Cerebellar cortex (tissue), 1 donor: Measurements from ENCODE around the gene NRROS.
"Not testable (repeated sequence)": the region's sequence is repeated elsewhere in the genome, so short reads cannot be mapped to it uniquely, and the experiment has no call there.

Source experiments
- DNase-seq: peaks from one replicate; pipeline ENCODE4 v3.0.0-alpha.2; 2015; ENCODE audit warnings: low spot score

NRROS gene

DNA sequence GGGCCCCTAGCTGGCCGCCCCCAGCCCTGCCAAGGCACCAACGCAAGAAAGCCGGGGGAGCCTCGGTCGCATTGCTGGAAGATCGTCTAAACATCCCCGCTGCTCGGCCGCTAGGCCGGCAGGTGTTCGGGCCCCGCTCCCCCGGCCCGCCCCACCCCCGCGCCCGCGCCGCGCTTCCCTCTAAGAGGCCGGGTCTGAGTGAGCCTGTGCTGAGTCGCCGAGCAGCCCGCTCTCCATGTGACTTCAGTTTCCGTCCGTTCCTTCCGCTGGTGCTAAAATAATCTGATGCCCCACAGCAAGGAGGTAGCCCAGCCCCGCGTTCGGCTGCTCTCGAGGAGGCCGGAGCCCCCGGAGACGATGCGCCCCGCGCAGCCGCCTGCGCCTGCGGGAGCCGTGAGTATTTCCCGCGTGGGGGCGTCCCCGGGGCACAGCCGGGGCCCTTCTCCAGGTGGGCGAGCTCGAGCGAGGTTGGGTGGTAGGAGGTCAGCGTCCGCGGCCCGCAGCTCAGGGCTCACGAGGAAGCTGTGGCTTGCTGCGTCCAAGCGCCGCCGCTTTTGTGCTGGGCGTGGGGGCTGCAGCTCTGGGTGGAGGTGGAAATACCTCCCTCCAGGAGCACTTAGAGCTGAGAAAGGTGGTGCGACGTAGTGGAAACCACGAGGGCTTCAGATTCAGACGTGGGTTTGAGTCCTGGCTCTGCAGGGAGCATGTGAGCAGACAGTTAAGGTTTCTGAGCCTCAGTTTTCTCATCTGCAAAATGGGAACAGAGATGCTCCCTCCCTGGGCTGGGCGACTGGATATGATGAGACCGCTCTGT is at the start of gene NRROS:
Gene NRROS (plus strand): TSS at position 212 of the 814 bp plus-strand sequence. CDS start 14,846 bp downstream, outside the sequence.
- DNase-seq = peak; percentile 68

DNA sequence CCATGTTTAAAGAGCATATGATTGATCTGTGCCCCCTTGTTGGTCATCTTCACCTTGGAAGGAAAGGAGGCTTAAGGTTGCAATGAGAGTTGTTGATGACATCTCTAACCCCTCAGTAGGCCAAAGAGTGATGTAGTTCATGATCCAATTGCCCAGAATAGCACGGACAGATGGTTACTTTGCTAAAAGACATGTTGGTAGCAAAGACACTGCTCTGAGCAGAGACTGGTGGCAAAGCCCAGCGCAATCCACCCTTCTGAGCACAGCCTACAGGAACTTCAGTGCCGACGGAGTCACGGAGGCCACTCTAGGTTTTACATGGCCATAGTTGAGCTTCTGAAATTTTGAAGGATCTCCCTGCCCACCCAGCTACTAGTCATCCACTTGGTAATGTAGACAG is 49.2 kb upstream of the NRROS start:
- no peak for DNase-seq

DNA sequence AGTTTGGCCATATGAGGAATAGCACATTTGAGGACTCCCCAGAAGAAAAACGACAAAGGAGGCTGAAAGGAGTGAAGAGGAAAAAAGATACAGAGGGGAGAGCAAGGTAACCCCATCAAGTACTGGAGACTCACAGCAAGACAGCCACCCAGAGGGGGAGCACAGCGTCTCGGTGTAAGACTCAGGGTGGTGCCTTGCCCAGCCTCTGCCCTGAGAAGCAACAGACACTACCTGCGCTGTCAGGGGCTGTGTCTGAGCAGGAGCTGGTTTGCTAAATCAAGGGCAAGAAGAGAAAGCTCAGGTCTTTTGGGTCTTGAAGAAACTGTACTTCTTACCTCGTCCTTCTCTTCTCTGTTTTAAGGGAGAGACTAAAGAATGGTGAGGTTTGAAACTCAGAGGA is 43.1 kb upstream of the NRROS start:
- no peak for DNase-seq

DNA sequence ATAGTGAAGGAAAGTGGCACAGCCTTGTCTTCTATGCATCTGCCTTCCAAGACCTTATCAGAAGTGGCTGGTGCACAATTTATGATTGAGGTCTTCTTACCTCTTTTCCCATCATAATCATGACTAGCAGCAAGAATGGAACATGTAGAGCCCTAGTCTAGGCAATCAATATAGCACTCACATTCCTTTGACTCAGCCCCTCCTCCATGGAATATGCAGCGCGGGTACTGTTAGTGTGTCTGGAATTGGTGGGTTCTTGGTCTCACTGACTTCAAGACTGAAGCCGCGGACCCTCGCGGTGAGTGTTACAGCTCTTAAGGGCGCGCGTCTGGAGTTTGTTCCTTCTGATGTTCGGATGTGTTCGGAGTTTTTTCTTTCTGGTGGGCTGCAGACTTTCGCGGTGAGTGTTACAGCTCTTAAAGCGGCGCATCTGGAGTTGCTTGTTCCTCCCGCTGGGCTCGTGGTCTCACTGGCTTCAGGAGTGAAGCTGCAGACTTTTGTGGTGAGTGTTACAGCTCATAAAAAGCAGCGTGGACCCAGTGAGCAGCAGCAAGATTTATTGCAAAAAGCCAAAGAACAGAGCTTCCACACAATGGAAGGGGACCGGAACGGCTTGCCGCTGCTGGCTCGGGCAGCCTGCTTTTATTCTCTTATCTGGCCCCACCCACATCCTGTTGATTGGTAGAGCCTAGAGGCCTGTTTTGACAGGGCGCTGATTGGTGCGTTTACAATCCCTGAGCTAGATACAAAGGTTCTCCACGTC is 41.3 kb upstream of the NRROS start:
- DNase-seq = not testable (repeated sequence)

DNA sequence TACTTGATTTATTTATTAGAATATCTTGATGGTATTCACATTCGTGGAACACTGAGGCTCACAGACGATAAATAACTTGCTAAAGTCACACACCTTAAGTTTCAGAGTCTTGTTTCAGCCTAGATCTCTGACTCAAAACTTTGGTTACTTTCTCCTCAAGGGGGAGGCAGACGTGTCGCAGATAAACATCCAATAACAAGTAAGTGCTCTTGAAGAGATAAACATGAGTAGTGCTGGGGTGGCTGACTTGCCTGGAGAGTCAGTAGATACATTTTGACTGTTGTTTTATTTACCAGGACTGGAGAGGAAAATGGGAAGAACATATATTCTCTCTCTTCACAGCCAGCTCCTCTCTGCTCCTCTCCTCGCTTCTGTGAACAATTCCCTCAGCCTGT is 39.8 kb upstream of the NRROS start:
- no peak for DNase-seq

DNA sequence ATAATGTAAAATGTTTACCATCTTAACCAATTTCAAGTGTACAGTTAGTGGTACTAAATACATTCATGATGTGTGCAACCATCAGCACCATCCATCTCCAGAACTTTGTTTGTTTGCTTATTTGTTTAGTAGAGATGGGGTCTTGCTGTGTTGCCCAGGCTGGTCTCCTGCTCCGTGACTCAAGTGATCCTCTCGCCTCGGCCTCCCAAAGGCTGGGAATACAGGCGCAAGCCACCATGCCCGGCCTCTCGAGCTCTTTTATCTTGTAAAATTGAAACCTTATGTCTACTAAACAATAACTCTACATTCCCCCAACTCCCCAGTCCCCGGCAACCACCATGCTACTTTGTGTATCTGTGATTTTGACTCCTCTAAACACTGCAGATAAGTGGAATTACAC is 39.1 kb upstream of the NRROS start:
- DNase-seq = no peak

DNA sequence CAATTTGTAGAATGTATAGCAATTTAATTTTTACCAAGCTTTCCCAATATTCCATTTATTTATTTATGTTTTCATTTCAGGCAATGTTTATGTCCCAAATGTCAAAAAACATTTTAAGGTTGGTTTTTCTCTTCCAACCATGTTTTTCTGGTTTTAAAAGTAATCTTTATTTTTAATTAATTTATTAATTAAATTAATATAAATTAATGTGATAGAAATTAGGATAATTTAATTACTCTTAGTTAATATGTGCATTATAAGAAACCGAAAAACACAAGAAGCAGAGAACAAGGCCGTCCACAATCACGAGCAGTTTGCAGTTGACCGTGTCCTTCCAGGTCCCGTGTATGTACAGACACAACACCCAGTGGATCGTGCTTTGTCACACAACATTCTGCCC is 36.8 kb upstream of the NRROS start:
- no peak for DNase-seq

DNA sequence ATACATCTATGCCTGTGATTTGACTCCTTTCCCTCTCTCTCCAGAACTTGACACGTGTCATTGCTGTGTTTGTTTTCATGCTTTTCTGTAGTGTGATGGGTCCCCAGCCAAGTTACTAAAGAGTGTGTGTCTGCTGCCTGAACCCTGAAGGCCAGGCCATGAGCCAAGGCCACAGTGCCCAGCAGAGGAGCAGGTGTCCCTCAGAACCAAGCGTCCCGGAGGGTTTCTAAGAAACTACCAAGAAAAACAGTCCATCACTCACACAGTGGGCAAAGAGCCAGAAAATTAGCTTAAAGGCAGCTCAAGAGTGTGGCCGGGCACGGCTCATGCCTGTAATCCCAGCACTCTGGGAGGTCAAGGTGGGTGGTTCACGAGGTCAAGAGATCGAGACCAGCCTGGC is 35.8 kb upstream of the NRROS start:
- no peak for DNase-seq

DNA sequence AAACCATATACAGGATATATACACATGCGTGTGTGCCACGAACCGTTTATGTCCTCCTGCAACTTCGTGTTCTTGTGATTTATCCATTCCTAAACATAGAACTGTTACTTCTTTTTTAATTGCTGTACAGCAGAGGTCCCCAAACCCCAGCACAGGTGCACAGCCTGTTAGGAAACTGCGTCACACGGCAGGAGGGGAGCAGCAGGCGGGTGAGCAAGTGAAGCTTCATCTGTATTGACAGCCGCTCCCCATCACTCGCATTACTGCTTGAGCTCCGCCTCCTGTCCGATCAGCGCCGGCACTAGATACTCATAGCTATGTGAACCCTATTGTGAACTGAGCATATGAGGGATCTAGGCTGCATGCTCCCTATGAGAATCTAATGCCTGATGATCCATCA is 34.9 kb upstream of the NRROS start:
- no peak for DNase-seq

DNA sequence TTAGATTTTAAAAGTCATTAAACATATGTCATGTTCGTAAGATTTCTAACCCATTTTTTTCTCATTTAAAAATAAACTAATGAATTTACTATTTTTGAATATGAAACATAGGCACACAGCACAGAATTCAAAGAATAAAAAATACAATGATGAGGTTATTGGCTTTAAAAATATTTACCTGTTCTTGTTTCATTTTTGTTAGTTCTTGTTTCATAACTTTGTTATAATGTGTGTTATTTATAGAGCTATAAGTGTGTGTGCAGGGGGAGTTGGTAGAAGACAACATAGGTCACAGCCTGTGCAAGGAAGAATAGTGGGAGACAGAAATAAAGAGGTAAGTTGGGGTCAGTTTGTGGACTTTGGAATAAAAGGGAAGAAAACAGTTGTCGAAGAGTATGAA is 30.8 kb upstream of the NRROS start:
- DNase-seq = no peak

DNA sequence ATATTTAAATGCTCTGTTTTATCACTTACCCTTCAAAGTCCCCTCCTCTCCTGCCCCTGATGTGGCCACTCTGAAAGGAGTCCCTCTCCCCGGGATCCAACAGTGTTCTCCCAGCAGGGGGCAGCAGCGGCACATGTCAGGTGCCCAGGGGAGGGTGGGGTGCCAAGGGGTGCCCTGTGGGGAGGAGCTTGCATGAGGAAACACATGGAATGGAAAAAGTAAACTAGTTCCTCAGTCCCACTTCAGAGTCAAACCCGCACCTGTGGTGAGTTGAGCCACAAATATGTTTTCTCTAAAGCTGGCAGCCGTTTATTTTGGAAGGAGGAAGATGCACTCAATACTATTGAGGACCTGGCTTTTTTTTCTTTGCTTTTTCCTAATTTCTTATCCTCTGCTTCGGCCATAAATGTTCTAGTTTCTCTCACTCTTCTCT is 30.1 kb upstream of the NRROS start:
- peak; percentile 75 for DNase-seq

DNA sequence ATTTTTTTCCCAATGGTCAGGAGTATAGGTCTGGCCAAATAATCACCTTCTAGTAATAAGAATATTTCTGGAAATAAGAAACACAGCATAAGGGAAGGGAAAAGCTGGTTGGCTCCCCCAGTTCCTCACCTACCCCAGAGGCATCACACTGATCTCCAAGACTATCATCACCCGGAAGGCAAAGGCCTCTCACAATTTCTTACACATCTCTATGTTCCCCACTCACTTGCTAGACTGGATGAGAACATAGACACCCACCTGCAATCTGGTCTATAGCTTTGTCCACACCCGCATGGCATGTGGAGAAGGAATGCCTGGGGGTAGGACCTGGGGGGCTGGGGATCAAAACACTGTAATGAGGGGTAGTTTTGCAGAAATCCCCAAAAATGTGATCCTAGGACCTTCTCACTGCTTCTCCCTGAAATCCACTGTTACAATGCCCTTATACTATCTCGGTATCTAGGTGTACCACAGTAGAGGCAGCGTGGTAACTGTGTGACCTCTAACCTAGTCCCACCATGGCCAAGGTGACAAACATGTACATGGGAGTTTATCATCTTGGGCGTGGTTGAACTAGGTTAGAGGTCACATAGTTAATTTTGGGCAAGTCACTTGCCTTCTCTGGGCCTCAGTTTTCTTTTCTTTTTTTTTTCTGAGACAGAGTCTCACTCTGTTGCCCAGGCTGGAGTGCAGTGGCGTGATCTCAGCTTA is 29.5 kb upstream of the NRROS start:
- no peak for DNase-seq

DNA sequence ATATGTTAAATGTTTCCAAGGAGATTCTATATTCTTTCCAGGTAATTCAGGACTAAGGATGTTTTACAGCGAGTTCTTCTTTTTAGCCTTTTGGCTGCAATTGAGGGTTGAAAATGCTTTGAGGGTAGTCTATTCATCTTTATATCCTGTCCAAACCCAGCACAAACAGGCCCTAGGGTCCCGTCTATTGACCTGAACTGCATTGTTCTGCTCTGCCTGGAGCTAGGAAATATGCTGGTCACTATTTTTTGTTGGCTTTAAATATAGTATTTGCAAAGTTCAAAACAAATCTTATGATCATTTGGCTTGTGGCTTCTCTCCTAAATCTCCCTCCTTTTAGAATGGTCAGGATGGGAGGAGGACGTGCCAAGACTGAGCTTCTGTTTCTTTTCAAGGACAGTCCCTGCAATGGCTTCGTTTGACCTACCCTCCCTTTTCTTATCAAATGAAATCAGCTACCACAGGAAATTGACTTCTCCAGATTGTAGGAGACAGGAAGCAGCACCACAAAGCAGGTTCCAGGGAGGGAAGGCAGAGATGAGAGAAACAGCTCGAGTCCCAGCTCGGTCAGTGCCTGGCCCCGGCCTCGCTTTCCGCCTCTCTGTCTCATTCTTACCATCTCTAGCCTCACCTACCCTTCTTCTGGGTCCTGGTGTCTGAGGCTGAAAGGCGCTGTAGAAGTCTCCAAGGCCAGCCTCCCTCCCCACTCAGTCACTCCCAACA is 27.6 kb upstream of the NRROS start:
- peak; percentile 49 for DNase-seq

DNA sequence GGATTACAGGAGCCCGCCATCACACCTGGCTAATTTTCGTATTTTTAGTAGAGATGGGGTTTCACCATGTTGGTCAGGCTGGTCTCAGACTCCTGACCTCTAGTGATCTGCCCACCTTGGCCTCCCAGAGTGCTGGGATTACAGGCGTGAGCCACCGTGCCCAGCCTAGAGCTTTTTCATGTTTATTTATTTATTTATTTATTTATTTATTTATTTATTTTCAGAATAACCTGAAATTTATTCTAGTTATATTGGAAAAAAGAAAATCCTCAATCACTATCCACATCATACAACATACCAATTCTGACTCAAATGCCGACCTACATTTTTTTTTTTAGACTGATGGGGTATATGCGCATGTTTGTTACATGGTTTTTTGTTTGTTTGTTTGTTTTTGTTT is 24.3 kb upstream of the NRROS start:
- DNase-seq = not testable (repeated sequence)

DNA sequence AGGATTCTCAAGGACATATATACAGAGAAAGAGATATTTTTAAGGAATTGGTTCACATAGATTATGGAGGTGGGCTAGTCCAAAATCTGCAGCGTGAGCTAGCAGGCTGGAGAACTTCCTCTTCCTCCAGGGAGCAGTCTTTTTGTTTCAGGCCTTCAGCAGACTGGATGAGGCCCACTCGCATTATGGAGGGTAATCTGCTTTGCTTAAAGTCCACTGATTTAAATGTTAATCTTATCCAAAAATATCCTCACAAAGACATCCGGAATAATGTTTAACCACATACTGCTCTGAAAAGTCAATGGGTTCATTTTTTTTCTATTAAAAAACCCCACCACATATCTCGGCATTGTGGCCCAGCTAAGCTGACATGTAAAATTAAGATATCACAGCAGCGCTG is 22.2 kb upstream of the NRROS start:
- no peak for DNase-seq

DNA sequence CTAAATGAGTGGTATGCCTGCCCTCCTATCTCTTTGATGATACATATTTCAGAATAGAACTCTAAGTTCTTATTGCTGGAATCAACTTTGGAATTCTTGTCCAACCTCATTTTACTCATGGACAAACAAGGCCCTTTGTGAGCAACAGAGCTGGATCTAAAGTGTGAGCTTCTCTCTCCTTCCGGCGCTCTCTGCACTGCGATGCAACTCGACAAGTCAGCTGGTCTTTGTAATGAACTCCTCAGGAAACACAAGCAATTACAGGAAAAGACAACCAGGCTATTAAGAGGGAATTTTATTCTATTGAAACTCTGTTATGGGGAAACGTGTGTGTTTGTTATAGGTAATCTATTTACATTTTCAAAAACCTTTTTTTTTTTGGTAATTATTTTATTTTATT is 20.3 kb upstream of the NRROS start:
- no peak for DNase-seq

DNA sequence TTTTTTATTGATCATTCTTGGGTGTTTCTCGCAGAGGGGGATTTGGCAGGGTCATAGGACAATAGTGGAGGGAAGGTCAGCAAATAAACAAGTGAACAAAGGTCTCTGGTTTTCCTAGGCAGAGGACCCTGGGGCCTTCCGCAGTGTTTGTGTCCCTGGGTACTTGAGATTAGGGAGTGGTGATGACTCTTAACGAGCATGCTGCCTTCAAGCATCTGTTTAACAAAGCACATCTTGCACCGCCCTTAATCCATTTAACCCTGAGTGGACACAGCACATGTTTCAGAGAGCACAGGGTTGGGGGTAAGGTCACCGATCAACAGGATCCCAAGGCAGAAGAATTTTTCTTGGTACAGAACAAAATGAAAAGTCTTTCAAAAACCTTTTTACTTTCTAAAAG is 19.9 kb upstream of the NRROS start:
- not testable (repeated sequence) for DNase-seq

DNA sequence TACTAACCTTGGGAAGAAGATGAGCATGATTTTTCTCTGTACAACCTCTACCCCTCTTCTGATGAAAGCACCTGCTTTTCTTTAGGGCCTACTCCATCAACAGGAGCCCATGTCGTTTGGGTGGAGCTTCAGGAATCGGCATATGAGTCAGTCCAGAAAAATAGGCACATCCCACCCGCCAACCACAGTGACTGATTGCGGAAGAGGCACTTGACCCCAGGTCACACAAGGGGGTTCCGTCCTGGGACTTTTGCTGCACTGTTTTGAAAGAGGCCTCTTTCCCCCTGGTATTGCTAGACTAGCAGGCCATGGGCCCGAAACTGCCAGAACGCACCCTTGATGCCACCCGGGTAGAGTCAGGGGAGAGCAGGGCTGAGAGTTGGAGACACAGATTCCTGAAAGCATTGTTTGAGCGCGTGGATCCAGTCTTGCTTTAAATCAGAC is 19.3 kb upstream of the NRROS start:
- DNase-seq = peak; percentile 57

DNA sequence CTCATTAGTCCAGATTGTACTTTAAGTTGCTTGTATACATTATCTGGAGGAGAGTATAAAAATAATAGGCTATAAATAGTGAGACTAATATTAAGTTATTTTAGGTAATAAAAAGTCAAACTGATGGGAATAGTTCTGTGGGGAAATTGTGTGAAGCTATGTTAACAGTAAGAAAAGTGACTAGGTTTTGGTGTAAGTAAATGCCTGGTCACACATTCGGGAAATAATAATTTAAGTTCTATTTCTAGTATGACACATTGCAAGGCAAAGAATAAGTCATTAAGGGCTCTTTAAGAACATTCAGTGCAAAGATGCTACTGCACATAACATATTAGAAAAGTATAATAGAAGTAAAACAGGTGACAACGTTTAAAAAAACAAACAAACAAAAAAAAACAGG is 18.8 kb upstream of the NRROS start:
- no peak for DNase-seq

DNA sequence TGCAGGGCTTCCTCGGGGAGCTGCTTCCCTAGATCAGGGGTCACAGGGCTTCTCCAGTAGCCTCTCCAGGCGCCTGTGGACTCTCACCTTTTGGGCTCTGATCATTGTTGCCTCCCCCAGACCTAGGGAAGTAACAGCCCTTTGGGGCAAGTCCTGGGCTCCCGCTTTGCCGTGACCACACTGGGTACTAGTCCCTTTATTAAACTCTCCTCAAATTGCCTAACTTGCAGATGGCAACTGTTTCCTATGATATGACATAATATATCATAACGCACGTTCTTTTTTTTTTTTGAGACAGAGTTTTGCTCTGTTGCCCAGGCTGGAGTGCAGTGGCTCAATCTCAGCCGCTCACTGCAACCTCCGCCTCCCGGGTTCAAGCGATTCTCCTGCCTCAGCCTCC is 17.9 kb upstream of the NRROS start:
- DNase-seq = no peak

DNA sequence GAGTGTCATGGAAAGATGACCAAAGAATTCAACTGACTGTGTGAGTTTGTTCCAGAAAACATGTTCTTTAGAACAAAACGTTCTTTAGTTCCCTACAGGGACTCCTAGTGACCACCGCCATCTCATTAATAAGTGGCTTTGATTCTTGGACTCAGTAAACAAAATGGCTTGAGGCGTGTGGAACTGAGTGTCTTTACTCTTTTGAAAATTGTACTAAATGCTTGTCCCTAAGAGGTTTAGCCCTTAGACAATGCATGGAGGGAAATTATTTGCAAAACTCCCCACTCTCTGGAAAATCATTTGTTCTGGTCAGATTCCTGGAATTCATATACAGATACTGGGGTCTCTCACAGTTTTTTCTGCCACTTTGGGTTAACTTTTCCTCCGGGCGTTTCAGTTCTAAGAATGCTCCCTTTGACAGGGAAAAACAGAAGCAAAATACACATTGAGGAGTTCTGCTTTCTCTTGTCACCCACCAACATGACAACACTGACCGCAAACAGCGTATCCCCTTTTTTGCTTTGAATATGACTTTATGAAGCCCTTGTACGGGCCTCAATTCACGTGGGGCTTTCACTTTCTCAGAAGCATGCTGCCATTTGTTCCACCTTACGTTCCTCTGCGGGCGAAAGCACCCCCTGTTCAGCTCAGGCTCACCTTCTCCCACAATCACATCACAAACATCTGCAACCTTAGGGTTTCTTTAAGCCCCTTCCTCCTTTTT is 15.3 kb upstream of the NRROS start:
- no peak for DNase-seq
